PC-9 (cell line): ENCODE measurements around the gene CCDC9. TPM values are rescaled to one million over a fixed set of nuclear protein-coding genes. Genes with fewer than 3 reads are reported as not detected.
A peak's percentile ranks its signal among the peaks of the same experiment; 100 is the strongest.

Experiments used
- BruUV-seq: library from RNA; stranded (reverse); fragments of 400-500 nt; replicated peaks from 2 replicates; lab custom pipeline; 2021; lab: Mats Ljungman, UMichigan
- CTCF ChIA-PET: fragments of 300-600 bp; sonication (Branson Sonifier 250); formaldehyde crosslinking; loops from one replicate; lab custom pipeline; 2022; ENCODE audit warnings: antibody characterized with exemption; lab: Charles Lee
- POLR2A ChIA-PET: fragments of 300-600 bp; sonication (Branson Sonifier 250); formaldehyde crosslinking; loops from one replicate; lab custom pipeline; 2022; ENCODE audit warnings: antibody characterized with exemption; ENCODE audit not compliant: unreplicated experiment; lab: Charles Lee
- DNase-seq, 2 experiments: peaks; one replicate each; pipeline versions ENCODE4 v3.0.0 to v3.0.0-alpha.2; 2015 to 2022; ENCODE audit warnings: mixed read lengths in 1 of 2
- H2AFZ ChIP-seq: fragments of 200-600 bp; sonication (generic); 2 replicates; pipeline ENCODE4 v1.8.1; 2017; ENCODE audit warnings: antibody characterized with exemption
- H3F3A ChIP-seq: fragments of 200-600 bp; sonication (generic); 2 replicates; pipeline ENCODE4 v1.8.1; 2017; ENCODE audit warnings: antibody characterized with exemption, mild to moderate bottlenecking, low read depth; ENCODE audit not compliant: insufficient read depth
- H3K27ac ChIP-seq: fragments of 200-600 bp; sonication (generic); 2 replicates; pipeline ENCODE4 v1.6.1; 2016; ENCODE audit warnings: mixed run types
- H3K27me3 ChIP-seq: fragments of 200-600 bp; sonication (generic); 2 replicates; pipeline ENCODE4 v1.6.1; 2016; ENCODE audit warnings: low read depth, mixed run types; ENCODE audit not compliant: insufficient read depth
- H3K36me3 ChIP-seq: fragments of 200-600 bp; sonication (generic); 2 replicates; pipeline ENCODE4 v1.6.1; 2016; ENCODE audit warnings: low read depth, mixed run types
- H3K4me1 ChIP-seq: fragments of 200-600 bp; sonication (generic); replicated peaks from 2 replicates; pipeline ENCODE4 v1.6.1; 2016; ENCODE audit warnings: mixed run types; ENCODE audit not compliant: insufficient read depth
- H3K4me2 ChIP-seq: fragments of 200-600 bp; sonication (generic); 2 replicates; pipeline ENCODE4 v1.6.1; 2017; ENCODE audit warnings: mixed run types
- H3K4me3 ChIP-seq: fragments of 200-600 bp; sonication (generic); 2 replicates; pipeline ENCODE4 v1.6.1; 2016; ENCODE audit warnings: mixed run types
- H3K79me2 ChIP-seq: fragments of 200-600 bp; sonication (generic); 2 replicates; pipeline ENCODE4 v1.6.1; 2017; ENCODE audit warnings: low read depth, mixed run types
- H3K9me2 ChIP-seq: fragments of 200-600 bp; sonication (generic); 2 replicates; pipeline ENCODE4 v1.8.1; 2017; ENCODE audit warnings: mild to moderate bottlenecking; ENCODE audit not compliant: insufficient read depth
- H3K9me3 ChIP-seq: fragments of 200-600 bp; sonication (generic); 2 replicates; pipeline ENCODE4 v1.8.1; 2016; ENCODE audit warnings: low read depth; ENCODE audit not compliant: insufficient read depth
- H4K20me1 ChIP-seq: fragments of 200-600 bp; sonication (generic); 2 replicates; pipeline ENCODE4 v1.8.1; 2017; ENCODE audit not compliant: insufficient read depth
- CTCF ChIP-seq: fragments of 200-600 bp; sonication (generic); conservative IDR thresholded peaks from 2 replicates; pipeline ENCODE4 v1.6.1; 2017; ENCODE audit warnings: mixed run types, antibody characterized with exemption, mild to moderate bottlenecking, moderate library complexity
- EZH2 ChIP-seq: fragments of 200-600 bp; sonication (generic); IDR thresholded peaks from 2 replicates; pipeline ENCODE4 v1.8.0; 2017; ENCODE audit warnings: antibody characterized with exemption, low read depth
- intact Hi-C: fragments of 100-400 bp; cut with micrococcal nuclease; formaldehyde crosslinking; loops from one replicate; pipeline ENCODE4 v1.10.0; 2022; ENCODE audit not compliant: unreplicated experiment
- total RNA-seq: library from RNA; stranded (reverse); gene quantifications from 2 replicates; pipeline ENCODE4 v1.2.3, GENCODE V29; 2021

Gene CCDC9
- total RNA-seq, 1 experiment from 2014 or later: 37.0 TPM

- TF ChIP-seq EZH2 (no peak), CTCF (no peak)
- H3K4me3 ChIP-seq: peak within 1 kb of the TSS; percentile 91
- DNase-seq: peak; percentile 86 to 99
- H3K27me3 ChIP-seq: no peaks in the 10 kb centered on the region
- peak within 1 kb of the TSS; percentile 96 for H3K27ac ChIP-seq
- H3K9me2 ChIP-seq: no peaks in the 10 kb centered on the region
- peaks cover 41% of the 10 kb centered on the region for H3F3A ChIP-seq
- CTCF ChIA-PET: interaction anchor here (0.6 to 1.1 kb wide), 6 partner anchors 17 to 239 kb away, joined by 4 to 7 read pairs (median 5); partner anchors contain the start of genes CCDC9 and DHX34
- no peaks in the 10 kb centered on the region for H3K36me3 ChIP-seq
- BruUV-seq: no TSS peak
- POLR2A ChIA-PET: interaction anchor here (0.5 to 1.8 kb wide), 21 partner anchors 12 to 1898 kb away, joined by 3 to 33 read pairs (median 8); partner anchors contain the start of genes CCDC9 and ZC3H4
- peak within 1 kb of the TSS; percentile 87 for H2AFZ ChIP-seq
- no peaks in the 10 kb centered on the region for H4K20me1 ChIP-seq
- intact Hi-C loops: loop anchor here (1.0 to 10.0 kb wide), 2 partner anchors 17 to 331 kb away; partner anchors contain the start of gene BICRA
- H3K9me3 ChIP-seq: no peaks in the 10 kb centered on the region
- H3K4me2 ChIP-seq: peak within 1 kb of the TSS; percentile 96
- no peaks in the 10 kb centered on the region for H3K79me2 ChIP-seq
- peaks cover 14% of the 10 kb centered on the region for H3K4me1 ChIP-seq
Measured at GRCh38 chr19:47274071-47274890, 18.0 kb downstream of the CCDC9 start, which contains the start of gene INAFM1. INAFM1 (plus strand) TSS chr19:47274885; CDS start chr19:47274920, 35 bp downstream.

- peaks cover 22% of the 10 kb centered on the region for H3K4me1 ChIP-seq
- TSS peak; percentile 16 for BruUV-seq
- no peaks in the 10 kb centered on the region for H3K27me3 ChIP-seq
- no peaks in the 10 kb centered on the region for H3K9me3 ChIP-seq
- H3K36me3 ChIP-seq: no peaks in the 10 kb centered on the region
- peak overlapping the region; percentile 51; the same call in 1 of the 2 replicates for H3K4me3 ChIP-seq
- H3K79me2 ChIP-seq: no peaks in the 10 kb centered on the region
- intact Hi-C loops: loop anchor here (1.0 to 10.0 kb wide), 2 partner anchors 18 to 330 kb away; partner anchors contain the start of gene BICRA
- DNase-seq: no peak
- no peak overlapping the region for H3K27ac ChIP-seq
- H3K4me2 ChIP-seq: peak overlapping the region; percentile 70
- no peak overlapping the region for H2AFZ ChIP-seq
- peaks cover 49% of the 10 kb centered on the region for H3F3A ChIP-seq
- POLR2A ChIA-PET: interaction anchor here (0.6 to 1.8 kb wide), 7 partner anchors 13 to 929 kb away, joined by 4 to 33 read pairs (median 19); partner anchors contain the start of gene CCDC9
- H4K20me1 ChIP-seq: no peaks in the 10 kb centered on the region
- H3K9me2 ChIP-seq: no peaks in the 10 kb centered on the region
- TF ChIP-seq CTCF: no peak
- no peak for TF ChIP-seq EZH2
- CTCF ChIA-PET: interaction anchor here (0.7 to 1.2 kb wide), 3 partner anchors 10 to 119 kb away, joined by 3 to 4 read pairs (median 3); no protein-coding TSS in a partner anchor
Measured at GRCh38 chr19:47274891-47275761, 18.8 kb downstream of the CCDC9 start.
